H1 (cell line): ENCODE results near the gene GABRQ.
"Not testable (repeated sequence)": the region's sequence is repeated elsewhere in the genome, so short reads cannot be mapped to it uniquely, and the experiment has no call there.

Experiments used
- ATF3 ChIP-seq: IDR thresholded peaks from 2 replicates; pipeline ENCODE4 v1.6.1; 2011; ENCODE audit warnings: low read depth, mild to moderate bottlenecking, low read length; ENCODE audit not compliant: insufficient read depth
- CEBPB ChIP-seq: IDR thresholded peaks from 2 replicates; pipeline ENCODE4 v1.6.1; 2012; ENCODE audit warnings: low read depth, low read length
- CHD1 ChIP-seq: IDR thresholded peaks from 2 replicates; pipeline ENCODE4 v1.6.1; 2012; ENCODE audit warnings: low read depth, low read length, improper control_type of control experiment
- CHD2 ChIP-seq: IDR thresholded peaks from 2 replicates; pipeline ENCODE4 v1.6.1; 2012; ENCODE audit warnings: low read length, improper control_type of control experiment
- CHD7 ChIP-seq: fragments of 300-600 bp; sonication (generic); IDR thresholded peaks from 2 replicates; pipeline ENCODE4 v1.7.1; 2012; ENCODE audit warnings: low read length, moderate library complexity, mild to moderate bottlenecking, inconsistent platforms; ENCODE audit not compliant: insufficient replicate concordance
- CTCF ChIP-seq, 3 experiments: IDR thresholded peaks; 1 replicate in 2 of 3; 2 replicates in 1 of 3; pipeline versions ENCODE4 v1.5.1 to v1.6.1; 2011; ENCODE audit warnings: low read length in 3 of 3, mild to moderate bottlenecking in 3 of 3, inconsistent platforms in 2 of 3, low read depth in 1 of 3, moderate library complexity in 1 of 3; ENCODE audit not compliant: insufficient read depth in 1 of 3; ENCODE audit errors: control extremely low read depth in 1 of 3
- EP300 ChIP-seq, 2 experiments: IDR thresholded peaks; 1 replicate in 1 of 2; 2 replicates in 1 of 2; pipeline ENCODE4 v1.6.1; 2011 to 2012; ENCODE audit warnings: low read depth in 2 of 2, low read length in 2 of 2, mild to moderate bottlenecking in 2 of 2, borderline replicate concordance in 1 of 2, inconsistent platforms in 1 of 2, moderate library complexity in 1 of 2
- EZH2 ChIP-seq: fragments of 200-600 bp; sonication (generic); IDR thresholded peaks from 2 replicates; pipeline ENCODE4 v1.7.1; 2012; ENCODE audit warnings: low read depth, mild to moderate bottlenecking, moderate library complexity, low read length, inconsistent platforms; ENCODE audit not compliant: severe bottlenecking
- KDM4A ChIP-seq: IDR thresholded peaks from one replicate; pipeline ENCODE4 v1.7.1; 2012; ENCODE audit warnings: low read depth, mild to moderate bottlenecking, moderate library complexity, low read length, inconsistent platforms; ENCODE audit not compliant: severe bottlenecking
- NANOG ChIP-seq: IDR thresholded peaks from 2 replicates; pipeline ENCODE4 v1.6.1; 2011; ENCODE audit warnings: low read length, low read depth, mild to moderate bottlenecking, inconsistent platforms; ENCODE audit not compliant: insufficient read depth, poor library complexity, severe bottlenecking
- POLR2A ChIP-seq, 2 experiments: IDR thresholded peaks; 1 replicate in 1 of 2; 2 replicates in 1 of 2; pipeline ENCODE4 v1.6.1; 2011; ENCODE audit warnings: low read depth in 2 of 2, low read length in 2 of 2, mild to moderate bottlenecking in 2 of 2; ENCODE audit errors: control extremely low read depth in 1 of 2
- RBBP5 ChIP-seq: IDR thresholded peaks from 2 replicates; pipeline ENCODE4 v1.7.1; 2012; ENCODE audit warnings: low read depth, mild to moderate bottlenecking, inconsistent platforms, low read length, moderate library complexity, borderline replicate concordance
- SIN3A ChIP-seq, 2 experiments: IDR thresholded peaks in 1 of 2; conservative IDR thresholded peaks in 1 of 2; 2 replicates each; pipeline ENCODE4 v1.6.1; 2011 to 2012; ENCODE audit warnings: low read length in 2 of 2, improper control_type of control experiment in 1 of 2, low read depth in 1 of 2, mild to moderate bottlenecking in 1 of 2
- SIRT6 ChIP-seq: IDR thresholded peaks from one replicate; pipeline ENCODE4 v1.7.1; 2012; ENCODE audit warnings: low read length, inconsistent platforms

GRCh38 chrX:152674652-152675051 is 37.0 kb downstream of the GABRQ start:
- TF ChIP-seq EP300 (IDR thresholded peaks at IDR 0.05; ENCODE audit: borderline replicate concordance in 1 of 2, low read depth in 2 of 2, low read length in 2 of 2); RBBP5; CTCF (IDR thresholded peaks at IDR 0.05; ENCODE audit: control extremely low read depth in 1 of 3, insufficient read depth in 1 of 3, low read depth in 1 of 3, low read length in 3 of 3); CHD1; CEBPB; POLR2A (IDR thresholded peaks at IDR 0.05; ENCODE audit: control extremely low read depth in 1 of 2, low read depth in 2 of 2, low read length in 2 of 2); CHD2; NANOG; CHD7; KDM4A; SIRT6; ATF3; EZH2; SIN3A (conservative IDR thresholded peaks at IDR 0.05 in 1 of 2, IDR thresholded peaks at IDR 0.05 in 1 of 2; ENCODE audit: low read depth in 1 of 2, low read length in 2 of 2): not testable (repeated sequence)
